Measurements from ENCODE around the gene PRSS38. TPM values are rescaled to one million over a fixed set of nuclear protein-coding genes. Genes with fewer than 3 reads are reported as not detected.

Gene PRSS38
- polyA plus RNA-seq = not detected in 3 replicates
- polyA plus RNA-seq (2011; ENCODE audit: low read depth) = not detected
- polyA plus RNA-seq (2011; cell fraction: cytosol; rRNA removed) = not detected in 2 replicates
- not detected in 2 replicates for polyA plus RNA-seq (2011; cell fraction: nucleus; rRNA removed)
- not detected in 2 replicates for polyA plus RNA-seq (2012; ENCODE audit: low replicate concordance)
- not detected in 3 replicates for polyA minus RNA-seq
- polyA minus RNA-seq (2011; cell fraction: cytosol; rRNA and poly(A)+ RNA removed) = not detected
- not detected in 2 replicates for polyA minus RNA-seq (2011; cell fraction: nucleus; rRNA and poly(A)+ RNA removed)

GRCh38 chr1:227815468-227816409 is at the start of gene PRSS38:
TSS of gene PRSS38 (plus strand) at chr1:227815675. CDS start at chr1:227815717, 42 bp downstream.
- Histone ChIP-seq H3K4me2 (ENCODE audit: control insufficient read depth, extremely low read depth, insufficient read depth, low read depth, low read length) (no peak within 1 kb of the TSS), H3K9me3 (ENCODE audit: control insufficient read depth, low read depth, low read length) (peaks cover 6% of the 10 kb centered on the region), H3K4me1 (ENCODE audit: control insufficient read depth, extremely low read depth, insufficient read depth, low read length) (no peaks in the 10 kb centered on the region), H3K27me3 (ENCODE audit: control insufficient read depth, extremely low read depth, insufficient read depth, low read length) (no peaks in the 10 kb centered on the region), H4K20me1 (ENCODE audit: control insufficient read depth, extremely low read depth, insufficient read depth, low read length) (no peaks in the 10 kb centered on the region), H3K36me3 (ENCODE audit: control insufficient read depth in 2 of 2, extremely low read depth in 1 of 2, insufficient read depth in 2 of 2, low read length in 2 of 2) (no peaks in the 10 kb centered on the region), H3K9me1 (ENCODE audit: control insufficient read depth, extremely low read depth, insufficient read depth, low read length) (no peaks in the 10 kb centered on the region), H3K27ac (ENCODE audit: control insufficient read depth, insufficient read depth, low read length) (no peak within 1 kb of the TSS), H3K4me3 (ENCODE audit: control insufficient read depth in 2 of 3, extremely low read depth in 1 of 3, insufficient read depth in 2 of 3, low read depth in 1 of 3, low read length in 3 of 3) (no peak within 1 kb of the TSS), H2AFZ (ENCODE audit: control insufficient read depth, low read length) (no peak within 1 kb of the TSS), H3K9ac (ENCODE audit: control insufficient read depth, extremely low read depth, insufficient read depth, low read length) (no peak within 1 kb of the TSS), H3K79me2 (ENCODE audit: control insufficient read depth, insufficient read depth, low read length) (no peaks in the 10 kb centered on the region)
- TF ChIP-seq EZH2 (IDR thresholded peaks at IDR 0.05; ENCODE audit: low read length) (no peak), CTCF (optimal IDR thresholded peaks at IDR 0.05 in 1 of 3, IDR thresholded peaks at IDR 0.05 in 1 of 3, conservative IDR thresholded peaks at IDR 0.05 in 1 of 3; ENCODE audit: extremely low read depth in 1 of 3, insufficient read depth in 2 of 3, low read length in 3 of 3) (no peak)
- FAIRE-seq (no peak), DNase-seq (ENCODE audit: low read depth, low spot score) (no peak)
- dilution Hi-C loops (cut with MboI; ENCODE audit: extremely low pct_ligation_motif_present, low sequenced_read_pairs) = no loop called here

- peaks cover 12% of the 10 kb centered on the region for H4K20me1 ChIP-seq (ENCODE audit: control insufficient read depth, extremely low read depth, insufficient read depth, low read length)
- H3K27me3 ChIP-seq (ENCODE audit: control insufficient read depth, extremely low read depth, insufficient read depth, low read length) = no peaks in the 10 kb centered on the region
- no peak overlapping the region for H3K4me3 ChIP-seq (ENCODE audit: control insufficient read depth in 2 of 3, extremely low read depth in 1 of 3, insufficient read depth in 2 of 3, low read depth in 1 of 3, low read length in 3 of 3)
- H3K27ac ChIP-seq (ENCODE audit: control insufficient read depth, insufficient read depth, low read length) = no peak overlapping the region
- peaks cover 6% of the 10 kb centered on the region for H3K79me2 ChIP-seq (ENCODE audit: control insufficient read depth, insufficient read depth, low read length)
- TF ChIP-seq EZH2 (IDR thresholded peaks at IDR 0.05; ENCODE audit: low read length) (no peak), CTCF (optimal IDR thresholded peaks at IDR 0.05 in 1 of 3, IDR thresholded peaks at IDR 0.05 in 1 of 3, conservative IDR thresholded peaks at IDR 0.05 in 1 of 3; ENCODE audit: extremely low read depth in 1 of 3, insufficient read depth in 2 of 3, low read length in 3 of 3) (no peak)
- DNase-seq (ENCODE audit: low read depth, low spot score) (no peak), FAIRE-seq (no peak)
- no peaks in the 10 kb centered on the region for H3K9me1 ChIP-seq (ENCODE audit: control insufficient read depth, extremely low read depth, insufficient read depth, low read length)
- H3K9me3 ChIP-seq (ENCODE audit: control insufficient read depth, low read depth, low read length) = no peaks in the 10 kb centered on the region
- H2AFZ ChIP-seq (ENCODE audit: control insufficient read depth, low read length) = no peak overlapping the region
- H3K36me3 ChIP-seq (ENCODE audit: control insufficient read depth in 2 of 2, extremely low read depth in 1 of 2, insufficient read depth in 2 of 2, low read length in 2 of 2) = peaks cover 16 to 25% of the 10 kb centered on the region in 2 experiments
- peaks cover 24% of the 10 kb centered on the region for H3K4me1 ChIP-seq (ENCODE audit: control insufficient read depth, extremely low read depth, insufficient read depth, low read length)
- no peak overlapping the region for H3K9ac ChIP-seq (ENCODE audit: control insufficient read depth, extremely low read depth, insufficient read depth, low read length)
- dilution Hi-C loops (cut with MboI; ENCODE audit: extremely low pct_ligation_motif_present, low sequenced_read_pairs) = no loop called here
- H3K4me2 ChIP-seq (ENCODE audit: control insufficient read depth, extremely low read depth, insufficient read depth, low read depth, low read length) = no peak overlapping the region
These were observed 49.4 kb upstream of the PRSS38 start for GRCh38 chr1:227766015-227766634.
